Measurements from ENCODE around the gene TMEM62. TPM values are rescaled to one million over a fixed set of nuclear protein-coding genes. Genes with fewer than 3 reads are reported as not detected.

TMEM62 gene
- total and polyA plus RNA-seq, 2 donors from 2014 or later = 14.7 to 31.2 TPM

DNA sequence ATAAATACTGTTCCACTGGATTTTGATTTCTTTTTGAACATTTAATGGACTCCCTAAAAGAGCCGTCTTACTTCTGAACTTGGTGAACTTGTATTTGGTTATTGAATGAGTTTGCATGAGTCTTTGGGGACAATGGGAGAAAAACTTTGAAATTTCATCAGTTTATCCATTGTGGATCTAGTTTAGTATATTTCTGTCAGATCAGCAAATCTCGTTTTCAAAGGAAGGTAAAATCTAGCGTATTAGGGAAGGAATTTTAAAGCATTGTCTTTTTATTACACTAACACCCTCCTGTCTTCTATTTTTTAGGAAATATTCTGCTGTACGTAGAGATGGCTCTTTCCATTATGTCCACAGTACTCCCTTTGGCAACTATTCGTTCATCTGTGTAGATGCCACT is 12.8 kb downstream of the TMEM62 start:
- Histone ChIP-seq H3K36me3 (ENCODE audit: control insufficient read depth in 2 of 3, insufficient read depth in 3 of 3, low read length in 3 of 3) (peaks cover 2 to 27% (median 5%) of the 10 kb centered on the region in 3 donors), H3K9me3 (ENCODE audit: control insufficient read depth in 2 of 3, insufficient read depth in 1 of 3, low read length in 3 of 3) (no peaks in the 10 kb centered on the region), H3K9ac (ENCODE audit: low read length in 3 of 3) (no peak overlapping the region), H3K27me3 (ENCODE audit: control insufficient read depth, insufficient read depth, low read length) (no peaks in the 10 kb centered on the region), H3K4me1 (ENCODE audit: control insufficient read depth in 2 of 3, insufficient read depth in 2 of 3, low read depth in 1 of 3, low read length in 3 of 3) (no peaks in the 10 kb centered on the region), H3K4me3 (ENCODE audit: low read length in 3 of 3) (no peak overlapping the region), H3K27ac (ENCODE audit: low read depth in 2 of 2, low read length in 2 of 2) (no peak overlapping the region)
- TF ChIP-seq, protein P1, sequence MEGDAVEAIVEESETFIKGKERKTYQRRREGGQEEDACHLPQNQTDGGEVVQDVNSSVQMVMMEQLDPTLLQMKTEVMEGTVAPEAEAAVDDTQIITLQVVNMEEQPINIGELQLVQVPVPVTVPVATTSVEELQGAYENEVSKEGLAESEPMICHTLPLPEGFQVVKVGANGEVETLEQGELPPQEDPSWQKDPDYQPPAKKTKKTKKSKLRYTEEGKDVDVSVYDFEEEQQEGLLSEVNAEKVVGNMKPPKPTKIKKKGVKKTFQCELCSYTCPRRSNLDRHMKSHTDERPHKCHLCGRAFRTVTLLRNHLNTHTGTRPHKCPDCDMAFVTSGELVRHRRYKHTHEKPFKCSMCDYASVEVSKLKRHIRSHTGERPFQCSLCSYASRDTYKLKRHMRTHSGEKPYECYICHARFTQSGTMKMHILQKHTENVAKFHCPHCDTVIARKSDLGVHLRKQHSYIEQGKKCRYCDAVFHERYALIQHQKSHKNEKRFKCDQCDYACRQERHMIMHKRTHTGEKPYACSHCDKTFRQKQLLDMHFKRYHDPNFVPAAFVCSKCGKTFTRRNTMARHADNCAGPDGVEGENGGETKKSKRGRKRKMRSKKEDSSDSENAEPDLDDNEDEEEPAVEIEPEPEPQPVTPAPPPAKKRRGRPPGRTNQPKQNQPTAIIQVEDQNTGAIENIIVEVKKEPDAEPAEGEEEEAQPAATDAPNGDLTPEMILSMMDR (IDR thresholded peaks at IDR 0.05; ENCODE audit: borderline replicate concordance, extremely low read depth, insufficient read depth) = no peak
- intact Hi-C loops (cut with DNase I) = no loop called here
- DNase-seq = no peak
- FAIRE-seq = no peak

DNA sequence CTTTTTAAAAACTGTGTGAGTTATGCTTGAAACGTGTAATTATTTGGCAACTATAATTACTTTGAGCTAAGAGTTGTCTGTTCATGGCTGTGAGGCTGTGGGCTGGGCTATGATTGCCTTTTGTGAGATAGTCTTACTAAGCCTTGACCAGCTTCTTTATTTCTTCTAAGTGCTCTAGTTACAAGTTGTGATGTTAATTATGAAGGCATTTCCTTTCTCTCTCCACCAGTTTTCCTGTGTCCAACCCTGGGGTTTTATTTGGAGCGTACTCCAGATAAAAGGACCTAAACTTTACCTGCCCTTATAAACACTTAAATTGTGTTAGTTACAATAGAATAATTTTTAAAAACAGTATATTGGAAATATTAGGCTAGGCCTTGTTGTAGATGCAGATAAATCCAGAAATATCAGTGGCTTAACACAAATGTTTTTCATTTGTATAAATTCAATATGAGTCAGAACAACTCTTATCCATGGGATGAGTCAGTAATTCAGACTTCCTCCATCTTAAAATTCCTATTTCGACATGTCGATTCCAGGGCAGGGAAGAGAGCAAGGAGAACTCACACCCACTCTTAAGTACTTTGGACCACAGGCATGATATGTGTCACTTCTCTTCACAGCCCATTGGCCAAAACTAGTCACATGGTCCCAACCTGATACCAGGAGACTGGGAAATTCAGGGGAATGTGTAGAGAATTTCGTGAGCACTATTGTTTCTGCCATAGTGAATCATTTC is 17.0 kb downstream of the TMEM62 start:
- no peaks in the 10 kb centered on the region for H3K9me3 ChIP-seq (ENCODE audit: control insufficient read depth in 2 of 3, insufficient read depth in 1 of 3, low read length in 3 of 3)
- H3K4me3 ChIP-seq (ENCODE audit: low read length in 3 of 3) = no peak overlapping the region
- TF ChIP-seq, protein P1 (IDR thresholded peaks at IDR 0.05; ENCODE audit: borderline replicate concordance, extremely low read depth, insufficient read depth) = no peak
- DNase-seq (no peak), FAIRE-seq (no peak)
- no peak overlapping the region for H3K27ac ChIP-seq (ENCODE audit: low read depth in 2 of 2, low read length in 2 of 2)
- H3K4me1 ChIP-seq (ENCODE audit: control insufficient read depth in 2 of 3, insufficient read depth in 2 of 3, low read depth in 1 of 3, low read length in 3 of 3) = no peaks in the 10 kb centered on the region
- H3K36me3 ChIP-seq (ENCODE audit: control insufficient read depth in 2 of 3, insufficient read depth in 3 of 3, low read length in 3 of 3) = peaks cover 2 to 34% (median 12%) of the 10 kb centered on the region in 3 donors
- intact Hi-C loops (cut with DNase I) = no loop called here
- no peaks in the 10 kb centered on the region for H3K27me3 ChIP-seq (ENCODE audit: control insufficient read depth, insufficient read depth, low read length)
- no peak overlapping the region for H3K9ac ChIP-seq (ENCODE audit: low read length in 3 of 3)

GRCh38 chr15:43151688-43152087 is 18.3 kb downstream of the TMEM62 start:
- Histone ChIP-seq H3K9me3 (ENCODE audit: control insufficient read depth in 2 of 3, insufficient read depth in 1 of 3, low read length in 3 of 3) (no peaks in the 10 kb centered on the region), H3K36me3 (ENCODE audit: control insufficient read depth in 2 of 3, insufficient read depth in 3 of 3, low read length in 3 of 3) (peaks cover 2 to 32% (median 12%) of the 10 kb centered on the region in 3 donors), H3K4me3 (ENCODE audit: low read length in 3 of 3) (no peak overlapping the region), H3K27ac (ENCODE audit: low read depth in 2 of 2, low read length in 2 of 2) (no peak overlapping the region), H3K27me3 (ENCODE audit: control insufficient read depth, insufficient read depth, low read length) (no peaks in the 10 kb centered on the region), H3K9ac (ENCODE audit: low read length in 3 of 3) (no peak overlapping the region), H3K4me1 (ENCODE audit: control insufficient read depth in 2 of 3, insufficient read depth in 2 of 3, low read depth in 1 of 3, low read length in 3 of 3) (no peaks in the 10 kb centered on the region)
- FAIRE-seq = no peak
- no peak for DNase-seq
- intact Hi-C loops (cut with DNase I) = no loop called here
- TF ChIP-seq, protein P1 (IDR thresholded peaks at IDR 0.05; ENCODE audit: borderline replicate concordance, extremely low read depth, insufficient read depth) = no peak

Measured in kidney (tissue), 14 donors.